PC-9 (cell line): ENCODE results near the gene TRIP12. TPM values are rescaled to one million over a fixed set of nuclear protein-coding genes. Genes with fewer than 3 reads are reported as not detected.

Source experiments
- BruUV-seq: library from RNA; stranded (reverse); fragments of 400-500 nt; replicated peaks from 2 replicates; lab custom pipeline; 2021; lab: Mats Ljungman, UMichigan
- CTCF ChIA-PET: fragments of 300-600 bp; sonication (Branson Sonifier 250); formaldehyde crosslinking; loops from one replicate; lab custom pipeline; 2022; ENCODE audit warnings: antibody characterized with exemption; lab: Charles Lee
- POLR2A ChIA-PET: fragments of 300-600 bp; sonication (Branson Sonifier 250); formaldehyde crosslinking; loops from one replicate; lab custom pipeline; 2022; ENCODE audit warnings: antibody characterized with exemption; ENCODE audit not compliant: unreplicated experiment; lab: Charles Lee
- DNase-seq, 2 experiments: peaks; one replicate each; pipeline versions ENCODE4 v3.0.0 to v3.0.0-alpha.2; 2015 to 2022; ENCODE audit warnings: mixed read lengths in 1 of 2
- H2AFZ ChIP-seq: fragments of 200-600 bp; sonication (generic); 2 replicates; pipeline ENCODE4 v1.8.1; 2017; ENCODE audit warnings: antibody characterized with exemption
- H3F3A ChIP-seq: fragments of 200-600 bp; sonication (generic); 2 replicates; pipeline ENCODE4 v1.8.1; 2017; ENCODE audit warnings: antibody characterized with exemption, mild to moderate bottlenecking, low read depth; ENCODE audit not compliant: insufficient read depth
- H3K27ac ChIP-seq: fragments of 200-600 bp; sonication (generic); 2 replicates; pipeline ENCODE4 v1.6.1; 2016; ENCODE audit warnings: mixed run types
- H3K27me3 ChIP-seq: fragments of 200-600 bp; sonication (generic); 2 replicates; pipeline ENCODE4 v1.6.1; 2016; ENCODE audit warnings: low read depth, mixed run types; ENCODE audit not compliant: insufficient read depth
- H3K36me3 ChIP-seq: fragments of 200-600 bp; sonication (generic); 2 replicates; pipeline ENCODE4 v1.6.1; 2016; ENCODE audit warnings: low read depth, mixed run types
- H3K4me1 ChIP-seq: fragments of 200-600 bp; sonication (generic); replicated peaks from 2 replicates; pipeline ENCODE4 v1.6.1; 2016; ENCODE audit warnings: mixed run types; ENCODE audit not compliant: insufficient read depth
- H3K4me2 ChIP-seq: fragments of 200-600 bp; sonication (generic); 2 replicates; pipeline ENCODE4 v1.6.1; 2017; ENCODE audit warnings: mixed run types
- H3K4me3 ChIP-seq: fragments of 200-600 bp; sonication (generic); 2 replicates; pipeline ENCODE4 v1.6.1; 2016; ENCODE audit warnings: mixed run types
- H3K79me2 ChIP-seq: fragments of 200-600 bp; sonication (generic); 2 replicates; pipeline ENCODE4 v1.6.1; 2017; ENCODE audit warnings: low read depth, mixed run types
- H3K9me2 ChIP-seq: fragments of 200-600 bp; sonication (generic); 2 replicates; pipeline ENCODE4 v1.8.1; 2017; ENCODE audit warnings: mild to moderate bottlenecking; ENCODE audit not compliant: insufficient read depth
- H3K9me3 ChIP-seq: fragments of 200-600 bp; sonication (generic); 2 replicates; pipeline ENCODE4 v1.8.1; 2016; ENCODE audit warnings: low read depth; ENCODE audit not compliant: insufficient read depth
- H4K20me1 ChIP-seq: fragments of 200-600 bp; sonication (generic); 2 replicates; pipeline ENCODE4 v1.8.1; 2017; ENCODE audit not compliant: insufficient read depth
- CTCF ChIP-seq: fragments of 200-600 bp; sonication (generic); conservative IDR thresholded peaks from 2 replicates; pipeline ENCODE4 v1.6.1; 2017; ENCODE audit warnings: mixed run types, antibody characterized with exemption, mild to moderate bottlenecking, moderate library complexity
- EZH2 ChIP-seq: fragments of 200-600 bp; sonication (generic); IDR thresholded peaks from 2 replicates; pipeline ENCODE4 v1.8.0; 2017; ENCODE audit warnings: antibody characterized with exemption, low read depth
- intact Hi-C: fragments of 100-400 bp; cut with micrococcal nuclease; formaldehyde crosslinking; loops from one replicate; pipeline ENCODE4 v1.10.0; 2022; ENCODE audit not compliant: unreplicated experiment
- total RNA-seq: library from RNA; stranded (reverse); gene quantifications from 2 replicates; pipeline ENCODE4 v1.2.3, GENCODE V29; 2021

The TRIP12 gene
- total RNA-seq, 1 experiment from 2014 or later, result 226 TPM

GRCh38 chr2:229879191-229879950, 42.4 kb downstream of the TRIP12 start:
- Histone ChIP-seq H3K27ac (no peak overlapping the region), H3K4me1 (no peaks in the 10 kb centered on the region), H3K9me2 (no peaks in the 10 kb centered on the region), H2AFZ (no peak overlapping the region), H3K27me3 (no peaks in the 10 kb centered on the region), H3K4me2 (no peak overlapping the region), H3K79me2 (peaks cover 70% of the 10 kb centered on the region), H3K9me3 (no peaks in the 10 kb centered on the region), H3K36me3 (peaks cover 24% of the 10 kb centered on the region; the same call in 1 of the 2 replicates), H3F3A (peaks cover 7% of the 10 kb centered on the region; the same call in 1 of the 2 replicates), H4K20me1 (peaks cover 41% of the 10 kb centered on the region), H3K4me3 (no peak overlapping the region)
- CTCF ChIA-PET, result no interaction called here
- no peak for DNase-seq
- intact Hi-C loops, result no loop called here
- TF ChIP-seq EZH2, result no peak
- no peak for TF ChIP-seq CTCF
- no TSS peak for BruUV-seq
- POLR2A ChIA-PET, result no interaction called here

GRCh38 chr2:229875549-229875948, 46.3 kb downstream of the TRIP12 start:
- no peaks in the 10 kb centered on the region for H3K9me2 ChIP-seq
- TF ChIP-seq CTCF (no peak), EZH2 (no peak)
- CTCF ChIA-PET, result no interaction called here
- no peak overlapping the region for H3K4me2 ChIP-seq
- POLR2A ChIA-PET, result interaction anchor here (0.7 kb wide), 1 partner anchor 1033 kb away, joined by 5 read pairs; no protein-coding TSS in a partner anchor
- DNase-seq, result no peak
- H2AFZ ChIP-seq, result no peak overlapping the region
- peaks cover 24% of the 10 kb centered on the region for H4K20me1 ChIP-seq
- H3K27me3 ChIP-seq, result no peaks in the 10 kb centered on the region
- intact Hi-C loops, result no loop called here
- H3K4me3 ChIP-seq, result no peak overlapping the region
- H3K36me3 ChIP-seq, result peaks cover 23% of the 10 kb centered on the region
- H3F3A ChIP-seq, result 0 out of 2 replicates have a peak, but pooled peaks cover 3% of the 10 kb centered on the region
- H3K4me1 ChIP-seq, result no peaks in the 10 kb centered on the region
- H3K9me3 ChIP-seq, result no peaks in the 10 kb centered on the region
- peaks cover 63% of the 10 kb centered on the region for H3K79me2 ChIP-seq
- BruUV-seq, result no TSS peak
- no peak overlapping the region for H3K27ac ChIP-seq

DNA sequence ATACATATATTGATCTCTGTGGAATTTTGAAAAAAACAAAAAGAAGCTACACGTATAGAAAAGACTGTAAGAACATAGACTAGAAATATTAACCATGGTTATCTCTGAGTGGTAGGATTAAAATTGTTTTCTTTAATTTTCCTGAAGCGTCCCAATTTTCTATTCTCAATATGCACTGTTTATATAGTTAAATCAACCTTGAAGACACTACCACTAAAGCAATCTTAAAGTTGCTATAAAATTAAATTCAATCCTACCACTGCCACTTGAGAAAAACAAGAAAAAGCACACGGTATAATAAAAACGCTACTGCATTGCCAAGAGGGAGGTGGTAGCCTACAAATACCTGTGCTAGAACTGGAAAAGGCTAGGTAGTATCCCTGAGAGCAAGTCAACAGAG, 47.2 kb downstream of the TRIP12 start:
- Histone ChIP-seq H3K9me2 (no peaks in the 10 kb centered on the region), H3K4me1 (no peaks in the 10 kb centered on the region), H3K79me2 (peaks cover 65% of the 10 kb centered on the region), H3K27me3 (no peaks in the 10 kb centered on the region), H3F3A (no peaks in the 10 kb centered on the region), H3K4me2 (no peak overlapping the region), H3K27ac (no peak overlapping the region), H3K9me3 (no peaks in the 10 kb centered on the region), H4K20me1 (peaks cover 24% of the 10 kb centered on the region), H3K36me3 (peaks cover 23% of the 10 kb centered on the region), H3K4me3 (no peak overlapping the region), H2AFZ (no peak overlapping the region)
- CTCF ChIA-PET, result no interaction called here
- BruUV-seq, result no TSS peak
- DNase-seq, result no peak
- POLR2A ChIA-PET, result no interaction called here
- TF ChIP-seq CTCF, result no peak
- no peak for TF ChIP-seq EZH2
- intact Hi-C loops, result no loop called here
